GM12874 (cell line): ENCODE measurements around the gene MAP2K2.
A peak's percentile ranks its signal among the peaks of the same experiment; 100 is the strongest.

Experiments
- TF ChIP-seq, protein P1 (sequence below): IDR thresholded peaks from 2 replicates; pipeline ENCODE4 v1.5.1; 2011; ENCODE audit warnings: low read depth, mild to moderate bottlenecking, control low read depth, low read length, moderate library complexity; ENCODE audit not compliant: insufficient read depth

Gene MAP2K2

GRCh38 chr19:4066682-4067395 lies 57.1 kb downstream of the MAP2K2 start, which contains the start of gene ZBTB7A:
ZBTB7A (minus strand) TSS chr19:4066899; CDS start chr19:4055232, 11,667 bp downstream.
- TF ChIP-seq, protein P1, sequence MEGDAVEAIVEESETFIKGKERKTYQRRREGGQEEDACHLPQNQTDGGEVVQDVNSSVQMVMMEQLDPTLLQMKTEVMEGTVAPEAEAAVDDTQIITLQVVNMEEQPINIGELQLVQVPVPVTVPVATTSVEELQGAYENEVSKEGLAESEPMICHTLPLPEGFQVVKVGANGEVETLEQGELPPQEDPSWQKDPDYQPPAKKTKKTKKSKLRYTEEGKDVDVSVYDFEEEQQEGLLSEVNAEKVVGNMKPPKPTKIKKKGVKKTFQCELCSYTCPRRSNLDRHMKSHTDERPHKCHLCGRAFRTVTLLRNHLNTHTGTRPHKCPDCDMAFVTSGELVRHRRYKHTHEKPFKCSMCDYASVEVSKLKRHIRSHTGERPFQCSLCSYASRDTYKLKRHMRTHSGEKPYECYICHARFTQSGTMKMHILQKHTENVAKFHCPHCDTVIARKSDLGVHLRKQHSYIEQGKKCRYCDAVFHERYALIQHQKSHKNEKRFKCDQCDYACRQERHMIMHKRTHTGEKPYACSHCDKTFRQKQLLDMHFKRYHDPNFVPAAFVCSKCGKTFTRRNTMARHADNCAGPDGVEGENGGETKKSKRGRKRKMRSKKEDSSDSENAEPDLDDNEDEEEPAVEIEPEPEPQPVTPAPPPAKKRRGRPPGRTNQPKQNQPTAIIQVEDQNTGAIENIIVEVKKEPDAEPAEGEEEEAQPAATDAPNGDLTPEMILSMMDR, result no peak

DNA sequence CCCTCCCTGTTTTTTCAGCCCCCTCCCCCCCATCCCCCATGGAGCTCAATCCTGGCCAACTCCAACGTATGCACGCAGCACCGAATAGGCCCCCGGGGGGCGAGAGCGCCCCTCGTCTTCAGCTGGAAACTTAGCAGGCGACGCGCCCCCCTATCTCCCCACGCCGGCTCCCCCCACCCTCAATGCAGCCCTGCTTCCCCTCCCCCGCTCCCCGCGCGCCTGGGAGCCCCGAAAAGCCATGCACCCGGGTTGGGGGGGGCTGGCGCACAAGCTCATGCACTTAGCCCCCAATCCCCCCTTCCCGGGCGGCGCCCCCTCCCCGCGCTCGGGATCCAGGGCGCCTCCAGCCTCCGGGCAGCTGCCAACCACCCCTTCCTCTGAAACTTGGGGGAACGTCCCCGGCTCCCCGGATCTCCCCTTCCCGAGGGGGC lies 57.7 kb downstream of the MAP2K2 start:
- TF ChIP-seq, protein P1, result no peak

DNA sequence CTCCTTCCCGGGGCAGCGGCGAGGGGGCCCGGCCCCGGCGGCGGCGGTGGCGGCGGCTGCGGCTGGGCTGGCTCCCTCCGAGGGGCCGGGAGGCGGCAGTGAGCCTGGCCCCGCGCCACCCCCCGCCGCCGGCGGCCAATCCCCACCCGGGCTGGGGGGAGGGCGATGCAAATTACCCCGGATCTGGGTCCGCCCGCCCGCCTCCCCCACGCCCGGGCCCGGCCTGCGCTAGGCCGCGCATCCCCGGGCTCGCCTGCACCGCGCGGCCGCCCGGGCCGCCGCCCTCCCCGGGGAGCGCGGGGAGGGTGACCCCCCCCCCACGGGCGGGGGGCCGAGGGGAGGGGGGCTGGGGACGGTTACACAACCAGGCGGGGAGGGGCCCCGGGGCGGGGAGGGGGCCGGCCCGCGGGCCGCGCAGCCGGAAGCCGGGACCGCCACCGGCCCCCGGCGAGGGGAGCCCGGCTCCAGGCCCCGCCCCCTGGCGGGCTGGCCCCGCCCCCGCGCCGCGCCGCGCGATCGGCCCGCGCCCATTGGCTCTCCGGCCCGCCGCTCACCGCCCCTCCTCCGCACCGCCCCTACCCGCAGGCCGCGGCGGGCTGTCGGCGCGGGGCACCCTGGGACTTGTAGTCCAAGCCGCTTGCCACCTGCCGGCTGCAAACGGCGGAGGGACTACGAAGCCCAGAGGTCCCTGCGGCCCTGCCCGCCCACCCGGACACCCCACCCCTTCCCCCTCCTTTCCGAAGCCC lies 58.3 kb downstream of the MAP2K2 start:
- TF ChIP-seq, protein P1, result no peak

DNA sequence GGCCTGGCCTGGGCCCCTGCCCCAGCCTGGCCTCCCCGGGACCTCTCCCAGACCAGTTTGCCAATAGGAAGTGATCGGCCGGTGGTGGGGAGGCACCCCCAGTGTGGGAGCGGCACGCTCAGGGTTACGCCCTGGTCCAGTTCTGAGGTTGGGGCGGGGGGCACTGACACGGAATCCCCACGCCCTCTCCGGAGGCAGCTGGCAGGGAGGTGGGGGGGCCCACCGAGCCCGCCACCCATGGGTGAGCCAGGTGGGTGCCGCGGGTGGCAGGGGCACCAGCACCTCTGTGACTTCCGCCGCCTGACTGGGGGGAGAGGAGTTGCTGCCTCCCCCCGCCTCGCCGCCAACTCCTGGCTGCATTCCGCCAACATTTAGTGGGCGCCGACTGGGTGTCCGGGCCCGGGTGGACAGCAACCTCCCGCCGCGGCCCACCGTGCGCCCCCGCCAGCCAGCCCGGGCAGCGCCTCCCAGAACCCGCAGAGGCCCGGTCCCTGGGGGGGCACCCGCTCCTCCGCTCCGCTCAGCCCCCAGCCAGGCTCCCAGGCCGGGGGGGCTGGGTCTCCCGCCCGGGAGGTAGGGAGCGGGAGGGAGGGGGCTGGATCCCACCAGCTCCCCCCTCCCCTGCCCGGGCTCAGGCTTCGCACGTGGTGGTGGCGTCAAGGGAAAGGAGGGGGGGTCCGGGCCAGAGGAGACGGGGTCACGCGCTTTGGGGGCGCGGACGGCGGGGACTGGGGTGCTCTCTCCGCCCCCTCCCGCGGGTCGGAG lies 59.2 kb downstream of the MAP2K2 start:
- TF ChIP-seq, protein P1, result no peak

DNA sequence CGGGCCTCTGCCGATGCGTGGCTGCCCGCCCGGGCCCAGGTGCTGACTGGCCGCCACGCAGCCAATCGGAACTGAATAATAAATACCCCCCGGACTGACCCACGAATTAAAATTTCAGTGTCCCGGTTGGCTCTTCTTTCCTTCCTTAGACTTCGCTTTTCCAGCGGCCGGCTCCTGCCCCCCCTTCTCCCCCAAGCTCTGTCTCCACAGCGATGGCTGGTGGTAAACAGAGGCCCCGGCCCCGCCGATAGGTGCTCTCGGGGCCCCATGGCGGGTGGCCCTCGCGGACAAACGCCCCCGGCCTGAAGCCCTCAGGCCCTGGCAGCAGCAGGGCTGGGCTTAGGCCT lies 59.8 kb downstream of the MAP2K2 start:
- TF ChIP-seq, protein P1, result no peak

- TF ChIP-seq, protein P1, result 0 out of 2 replicates have a peak, but pooled peaks have one; percentile 2
Measured at GRCh38 chr19:4063369-4064148, 60.4 kb downstream of the MAP2K2 start.
